Stimulated activated CD4-positive, alpha-beta T cell treated with anti-CD3 and anti-CD28 coated beads, Interleukin-2, amount 100 ng/mL, for 4 hours (primary cell): ENCODE results near the gene MPZL3.

Experiments used
- DNase-seq: peaks from one replicate; pipeline ENCODE4 v3.0.0-alpha.2; 2020; ENCODE audit warnings: low read depth

Gene MPZL3

GRCh38 chr11:118264569-118265465 is 12.7 kb upstream of the MPZL3 start:
- no peak for DNase-seq

- no peak for DNase-seq
Observed at GRCh38 chr11:118263695-118264568, 11.8 kb upstream of the MPZL3 start, which contains the start of gene MPZL2. Gene MPZL2, minus strand, starts transcription at chr11:118264297. Its CDS starts 144 bp downstream, at chr11:118264153.

GRCh38 chr11:118263112-118263511 is 10.9 kb upstream of the MPZL3 start:
- DNase-seq: no peak

GRCh38 chr11:118260353-118260752 is 8.2 kb upstream of the MPZL3 start:
- no peak for DNase-seq

GRCh38 chr11:118259138-118259537 is 7.0 kb upstream of the MPZL3 start:
- no peak for DNase-seq

- DNase-seq: no peak
Observed at GRCh38 chr11:118258410-118258809, 6.2 kb upstream of the MPZL3 start.

GRCh38 chr11:118252688-118253087 is 523 bp upstream of the MPZL3 start:
- DNase-seq: no peak

- no peak for DNase-seq
Observed at GRCh38 chr11:118247041-118247440, 5.1 kb downstream of the MPZL3 start.

- no peak for DNase-seq
Observed at GRCh38 chr11:118245936-118246562, 6.1 kb downstream of the MPZL3 start.

GRCh38 chr11:118243993-118244762 is 8.0 kb downstream of the MPZL3 start:
- DNase-seq: no peak

- no peak for DNase-seq
Observed at GRCh38 chr11:118243161-118243560, 9.0 kb downstream of the MPZL3 start.

- DNase-seq: no peak
Observed at GRCh38 chr11:118241764-118242098, 10.4 kb downstream of the MPZL3 start.

- peak; percentile 77 for DNase-seq
Observed at GRCh38 chr11:118240999-118241763, 11.0 kb downstream of the MPZL3 start.

GRCh38 chr11:118239509-118240205 is 12.5 kb downstream of the MPZL3 start:
- no peak for DNase-seq

- DNase-seq: no peak
Observed at GRCh38 chr11:118238929-118239328, 13.2 kb downstream of the MPZL3 start.

- no peak for DNase-seq
Observed at GRCh38 chr11:118238421-118238820, 13.7 kb downstream of the MPZL3 start.

GRCh38 chr11:118236170-118236569 is 16.0 kb downstream of the MPZL3 start:
- no peak for DNase-seq

- no peak for DNase-seq
Observed at GRCh38 chr11:118234833-118235232, 17.3 kb downstream of the MPZL3 start.

GRCh38 chr11:118233850-118234249 is 18.3 kb downstream of the MPZL3 start:
- DNase-seq: no peak

- DNase-seq: no peak
Observed at GRCh38 chr11:118233377-118233776, 18.8 kb downstream of the MPZL3 start.
